HG03108 (cell line): ENCODE data around the gene MAGI2.

ENCODE experiments used
- ATAC-seq: cut with Tn5 transposase; IDR thresholded peaks from one replicate; pipeline ENCODE4 v1.9.1; 2021; ENCODE audit warnings: moderate library complexity; ENCODE audit not compliant: unreplicated experiment

Gene MAGI2

GRCh38 chr7:78684201-78684600 lies 769.3 kb downstream of the MAGI2 start:
- ATAC-seq: no peak

GRCh38 chr7:78683566-78683965 lies 769.9 kb downstream of the MAGI2 start:
- ATAC-seq: no peak

GRCh38 chr7:78679112-78679876 lies 774.2 kb downstream of the MAGI2 start:
- ATAC-seq: no peak

GRCh38 chr7:78677391-78677790 lies 776.1 kb downstream of the MAGI2 start:
- no peak for ATAC-seq

- ATAC-seq: no peak
These were observed 778.0 kb downstream of the MAGI2 start for GRCh38 chr7:78675511-78675910.

GRCh38 chr7:78673272-78673671 lies 780.2 kb downstream of the MAGI2 start:
- no peak for ATAC-seq

GRCh38 chr7:78662939-78663338 lies 790.5 kb downstream of the MAGI2 start:
- ATAC-seq: no peak

- no peak for ATAC-seq
These were observed 803.5 kb downstream of the MAGI2 start for GRCh38 chr7:78649976-78650375.

- ATAC-seq: no peak
These were observed 804.2 kb downstream of the MAGI2 start for GRCh38 chr7:78649236-78649635.

GRCh38 chr7:78642751-78643150 lies 810.7 kb downstream of the MAGI2 start:
- ATAC-seq: no peak

GRCh38 chr7:78638364-78638763 lies 815.1 kb downstream of the MAGI2 start:
- no peak for ATAC-seq

- ATAC-seq: no peak
These were observed 816.7 kb downstream of the MAGI2 start for GRCh38 chr7:78636727-78637126.

GRCh38 chr7:78635026-78635793 lies 818.3 kb downstream of the MAGI2 start:
- ATAC-seq: no peak

GRCh38 chr7:78634093-78634492 lies 819.4 kb downstream of the MAGI2 start:
- no peak for ATAC-seq

GRCh38 chr7:78620920-78621319 lies 832.5 kb downstream of the MAGI2 start:
- no peak for ATAC-seq

GRCh38 chr7:78616539-78616938 lies 836.9 kb downstream of the MAGI2 start:
- no peak for ATAC-seq

- ATAC-seq: no peak
These were observed 844.2 kb downstream of the MAGI2 start for GRCh38 chr7:78609281-78609680.

- ATAC-seq: no peak
These were observed 846.4 kb downstream of the MAGI2 start for GRCh38 chr7:78607099-78607498.

GRCh38 chr7:78605119-78605518 lies 848.3 kb downstream of the MAGI2 start:
- ATAC-seq: no peak

- ATAC-seq: no peak
These were observed 851.7 kb downstream of the MAGI2 start for GRCh38 chr7:78601728-78602127.

- no peak for ATAC-seq
These were observed 859.3 kb downstream of the MAGI2 start for GRCh38 chr7:78594156-78594555.

GRCh38 chr7:78588393-78588792 lies 865.1 kb downstream of the MAGI2 start:
- ATAC-seq: no peak
